HepG2 (cell line): Measurements from ENCODE around the gene ZNF584. TPM values are rescaled to one million over a fixed set of nuclear protein-coding genes. Genes with fewer than 3 reads are reported as not detected.

Source experiments
- DBP ChIP-seq: sonication (generic); formaldehyde crosslinking; IDR thresholded peaks from 2 replicates; pipeline ENCODE4 v1.4.0; 2020; ENCODE audit warnings: missing genetic modification reagents; ENCODE audit errors: not compliant biosample characterization
- FOSL1 ChIP-seq: sonication (generic); formaldehyde crosslinking; IDR thresholded peaks from 2 replicates; pipeline ENCODE4 v1.9.0; 2021; ENCODE audit warnings: missing genetic modification reagents, borderline replicate concordance
- KLF12 ChIP-seq: sonication (generic); formaldehyde crosslinking; IDR thresholded peaks from 2 replicates; pipeline ENCODE4 v1.4.0; 2020; ENCODE audit warnings: missing genetic modification reagents, borderline replicate concordance
- MED1 ChIP-seq: sonication (generic); formaldehyde crosslinking; IDR thresholded peaks from 2 replicates; pipeline ENCODE4 v1.4.0; 2020; ENCODE audit warnings: missing genetic modification reagents
- NCOA5 ChIP-seq: sonication (generic); formaldehyde crosslinking; IDR thresholded peaks from 2 replicates; pipeline ENCODE4 v1.4.0; 2020; ENCODE audit warnings: missing genetic modification reagents
- NFE2L1 ChIP-seq: sonication (generic); formaldehyde crosslinking; IDR thresholded peaks from 2 replicates; pipeline ENCODE4 v1.4.0; 2020; ENCODE audit warnings: missing genetic modification reagents, mild to moderate bottlenecking, borderline replicate concordance
- PCBP1 ChIP-seq: fragments of 200-400 bp; formaldehyde crosslinking; IDR thresholded peaks from 2 replicates; pipeline ENCODE4 v1.6.1; 2017; ENCODE audit warnings: mild to moderate bottlenecking, low read depth, low read length, borderline replicate concordance
- RCOR2 ChIP-seq: IDR thresholded peaks from 2 replicates; pipeline ENCODE4 v1.6.1; 2016; ENCODE audit warnings: missing biosample characterization, missing genetic modification reagents
- RELA ChIP-seq: sonication (generic); formaldehyde crosslinking; IDR thresholded peaks from 2 replicates; pipeline ENCODE4 v1.4.0; 2020; ENCODE audit warnings: missing genetic modification reagents
- SMYD3 ChIP-seq: sonication (generic); formaldehyde crosslinking; IDR thresholded peaks from 2 replicates; pipeline ENCODE4 v1.8.1; 2023; ENCODE audit warnings: mild to moderate bottlenecking, missing genetic modification reagents
- TBX2 ChIP-seq: sonication (generic); formaldehyde crosslinking; IDR thresholded peaks from 2 replicates; pipeline ENCODE4 v1.5.0; 2020; ENCODE audit warnings: missing genetic modification reagents, mild to moderate bottlenecking, borderline replicate concordance
- TEAD3 ChIP-seq: optimal IDR thresholded peaks from 2 replicates; pipeline ENCODE3; 2016; ENCODE audit warnings: borderline replicate concordance
- ZFP1 ChIP-seq: IDR thresholded peaks from 2 replicates; pipeline ENCODE4 v1.6.1; 2016
- ZFYVE20 ChIP-seq: sonication (generic); formaldehyde crosslinking; IDR thresholded peaks from 2 replicates; pipeline ENCODE4 v1.8.0; 2023; ENCODE audit warnings: low read depth, mild to moderate bottlenecking, moderate library complexity, missing genetic modification reagents, borderline replicate concordance
- ZNF234 ChIP-seq: sonication (generic); formaldehyde crosslinking; conservative IDR thresholded peaks from 2 replicates; pipeline ENCODE4 v1.5.1; 2020; ENCODE audit warnings: mild to moderate bottlenecking, missing genetic modification reagents
- ZNF510 ChIP-seq: sonication (generic); formaldehyde crosslinking; IDR thresholded peaks from 2 replicates; pipeline ENCODE4 v1.4.0; 2020; ENCODE audit warnings: low read depth, mild to moderate bottlenecking, missing genetic modification reagents
- ZNF776 ChIP-seq: sonication (generic); formaldehyde crosslinking; IDR thresholded peaks from 2 replicates; pipeline ENCODE4 v1.4.0; 2020; ENCODE audit warnings: mild to moderate bottlenecking, missing genetic modification reagents
- ZNF841 ChIP-seq: sonication (generic); formaldehyde crosslinking; IDR thresholded peaks from 2 replicates; pipeline ENCODE4 v1.8.1; 2023; ENCODE audit warnings: missing genetic modification reagents, borderline replicate concordance
- ZNF883 ChIP-seq: sonication (generic); formaldehyde crosslinking; IDR thresholded peaks from 2 replicates; pipeline ENCODE4 v1.5.1; 2020; ENCODE audit warnings: mild to moderate bottlenecking, missing genetic modification reagents; ENCODE audit errors: not compliant biosample characterization
- polyA plus RNA-seq, 8 experiments: library from polyadenylated mRNA; depleted of rRNA in 3 of 8; stranded (reverse) in 7 of 8; unstranded in 1 of 8; fragments of >200 nt; fragmentation: Illumina TruSeq in 4 of 8; extraction: Trizol in 4 of 8; gene quantifications; 2 replicates each; pipeline versions ENCODE4 v1.2.1 to v1.2.3, GENCODE V29; 2011 to 2016; ENCODE audit warnings: low read depth in 4 of 8, missing spikeins in 1 of 8, mixed read lengths in 1 of 8; ENCODE audit not compliant: insufficient read depth in 1 of 8
- total RNA-seq, 5 experiments: library from RNA; depleted of rRNA; stranded (reverse); fragments of >200 nt; fragmentation: Illumina TruSeq; extraction: Trizol; gene quantifications; 2 replicates each; pipeline ENCODE4 v1.2.3, GENCODE V29; 2016; ENCODE audit warnings: low read depth in 1 of 5
- TF ChIP-seq, protein P1 (sequence below): sonication (generic); formaldehyde crosslinking; IDR thresholded peaks from 2 replicates; pipeline ENCODE4; 2020; ENCODE audit warnings: missing genetic modification reagents, mild to moderate bottlenecking, borderline replicate concordance
- TF ChIP-seq, protein P2 (sequence below): sonication (generic); formaldehyde crosslinking; IDR thresholded peaks from 2 replicates; pipeline ENCODE4 v1.5.0; 2020; ENCODE audit warnings: mild to moderate bottlenecking, missing genetic modification reagents
- TF ChIP-seq, protein P3 (sequence below): sonication (generic); formaldehyde crosslinking; IDR thresholded peaks from 2 replicates; pipeline ENCODE4 v1.9.0; 2022; ENCODE audit warnings: low read depth, missing genetic modification reagents

Gene ZNF584
- total and polyA plus RNA-seq, 2 of the 13 experiments (the other 11 are each of a cell fraction or from before 2014, with no cell fraction given) = 2.4 to 7.0 TPM

GRCh38 chr19:58386576-58387337 lies 21.7 kb upstream of the ZNF584 start, which contains the start of gene RPS5 (continued):
- TF ChIP-seq, protein P1, sequence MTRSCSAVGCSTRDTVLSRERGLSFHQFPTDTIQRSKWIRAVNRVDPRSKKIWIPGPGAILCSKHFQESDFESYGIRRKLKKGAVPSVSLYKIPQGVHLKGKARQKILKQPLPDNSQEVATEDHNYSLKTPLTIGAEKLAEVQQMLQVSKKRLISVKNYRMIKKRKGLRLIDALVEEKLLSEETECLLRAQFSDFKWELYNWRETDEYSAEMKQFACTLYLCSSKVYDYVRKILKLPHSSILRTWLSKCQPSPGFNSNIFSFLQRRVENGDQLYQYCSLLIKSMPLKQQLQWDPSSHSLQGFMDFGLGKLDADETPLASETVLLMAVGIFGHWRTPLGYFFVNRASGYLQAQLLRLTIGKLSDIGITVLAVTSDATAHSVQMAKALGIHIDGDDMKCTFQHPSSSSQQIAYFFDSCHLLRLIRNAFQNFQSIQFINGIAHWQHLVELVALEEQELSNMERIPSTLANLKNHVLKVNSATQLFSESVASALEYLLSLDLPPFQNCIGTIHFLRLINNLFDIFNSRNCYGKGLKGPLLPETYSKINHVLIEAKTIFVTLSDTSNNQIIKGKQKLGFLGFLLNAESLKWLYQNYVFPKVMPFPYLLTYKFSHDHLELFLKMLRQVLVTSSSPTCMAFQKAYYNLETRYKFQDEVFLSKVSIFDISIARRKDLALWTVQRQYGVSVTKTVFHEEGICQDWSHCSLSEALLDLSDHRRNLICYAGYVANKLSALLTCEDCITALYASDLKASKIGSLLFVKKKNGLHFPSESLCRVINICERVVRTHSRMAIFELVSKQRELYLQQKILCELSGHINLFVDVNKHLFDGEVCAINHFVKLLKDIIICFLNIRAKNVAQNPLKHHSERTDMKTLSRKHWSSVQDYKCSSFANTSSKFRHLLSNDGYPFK (CRISPR knock-in tag) = peak; percentile 80; the same call in 1 of the 2 replicates
- TF ChIP-seq ZNF776 (CRISPR knock-in tag) (peak; percentile 96), NCOA5 (CRISPR knock-in tag) (no peak), SMYD3 (CRISPR knock-in tag) (no peak), PCBP1 (0 out of 2 replicates have a peak, but pooled peaks have one; percentile 56), TBX2 (peak; percentile 60), TEAD3 (CRISPR knock-in tag) (no peak), RELA (CRISPR knock-in tag) (no peak), DBP (CRISPR knock-in tag) (no peak), ZNF883 (peak; percentile 71), ZNF510 (no peak), ZNF234 (no peak; the same call in 1 of the 2 replicates), KLF12 (CRISPR knock-in tag) (peak; percentile 46; the same call in 1 of the 2 replicates), NFE2L1 (CRISPR knock-in tag) (no peak), FOSL1 (CRISPR knock-in tag) (no peak), RCOR2 (CRISPR knock-in tag) (no peak), ZFP1 (no peak), MED1 (CRISPR knock-in tag) (peak; percentile 36), ZFYVE20 (CRISPR knock-in tag) (no peak), ZNF841 (CRISPR knock-in tag) (peak; percentile 53; the same call in 1 of the 2 replicates)
- TF ChIP-seq, protein P2, sequence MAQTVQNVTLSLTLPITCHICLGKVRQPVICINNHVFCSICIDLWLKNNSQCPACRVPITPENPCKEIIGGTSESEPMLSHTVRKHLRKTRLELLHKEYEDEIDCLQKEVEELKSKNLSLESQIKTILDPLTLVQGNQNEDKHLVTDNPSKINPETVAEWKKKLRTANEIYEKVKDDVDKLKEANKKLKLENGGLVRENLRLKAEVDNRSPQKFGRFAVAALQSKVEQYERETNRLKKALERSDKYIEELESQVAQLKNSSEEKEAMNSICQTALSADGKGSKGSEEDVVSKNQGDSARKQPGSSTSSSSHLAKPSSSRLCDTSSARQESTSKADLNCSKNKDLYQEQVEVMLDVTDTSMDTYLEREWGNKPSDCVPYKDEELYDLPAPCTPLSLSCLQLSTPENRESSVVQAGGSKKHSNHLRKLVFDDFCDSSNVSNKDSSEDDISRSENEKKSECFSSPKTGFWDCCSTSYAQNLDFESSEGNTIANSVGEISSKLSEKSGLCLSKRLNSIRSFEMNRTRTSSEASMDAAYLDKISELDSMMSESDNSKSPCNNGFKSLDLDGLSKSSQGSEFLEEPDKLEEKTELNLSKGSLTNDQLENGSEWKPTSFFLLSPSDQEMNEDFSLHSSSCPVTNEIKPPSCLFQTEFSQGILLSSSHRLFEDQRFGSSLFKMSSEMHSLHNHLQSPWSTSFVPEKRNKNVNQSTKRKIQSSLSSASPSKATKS (CRISPR knock-in tag) = no peak
- TF ChIP-seq, protein P3, sequence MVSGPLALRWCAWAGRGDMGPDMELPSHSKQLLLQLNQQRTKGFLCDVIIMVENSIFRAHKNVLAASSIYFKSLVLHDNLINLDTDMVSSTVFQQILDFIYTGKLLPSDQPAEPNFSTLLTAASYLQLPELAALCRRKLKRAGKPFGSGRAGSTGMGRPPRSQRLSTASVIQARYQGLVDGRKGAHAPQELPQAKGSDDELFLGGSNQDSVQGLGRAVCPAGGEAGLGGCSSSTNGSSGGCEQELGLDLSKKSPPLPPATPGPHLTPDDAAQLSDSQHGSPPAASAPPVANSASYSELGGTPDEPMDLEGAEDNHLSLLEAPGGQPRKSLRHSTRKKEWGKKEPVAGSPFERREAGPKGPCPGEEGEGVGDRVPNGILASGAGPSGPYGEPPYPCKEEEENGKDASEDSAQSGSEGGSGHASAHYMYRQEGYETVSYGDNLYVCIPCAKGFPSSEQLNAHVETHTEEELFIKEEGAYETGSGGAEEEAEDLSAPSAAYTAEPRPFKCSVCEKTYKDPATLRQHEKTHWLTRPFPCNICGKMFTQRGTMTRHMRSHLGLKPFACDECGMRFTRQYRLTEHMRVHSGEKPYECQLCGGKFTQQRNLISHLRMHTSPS (CRISPR knock-in tag) = no peak; the same call in 1 of the 2 replicates
